Measurements from ENCODE around the gene SNN. TPM values are rescaled to one million over a fixed set of nuclear protein-coding genes. Genes with fewer than 3 reads are reported as not detected.

SNN gene
- total RNA-seq, 1 experiment from 2014 or later = 1.9 TPM

GRCh38 chr16:11621539-11621919 is 46.7 kb upstream of the SNN start:
- intact Hi-C loops (cut with micrococcal nuclease) = no loop called here
- Mint-ChIP-seq H3K4me1 (ENCODE audit: insufficient read depth, unreplicated experiment) (peaks cover 4% of the 10 kb centered on the region), H3K27ac (ENCODE audit: low read depth, unreplicated experiment) (no peak overlapping the region), H3K36me3 (ENCODE audit: insufficient read depth, unreplicated experiment) (peaks cover 7% of the 10 kb centered on the region), H3K9me3 (ENCODE audit: unreplicated experiment) (no peaks in the 10 kb centered on the region), H3K4me3 (ENCODE audit: unreplicated experiment) (no peak overlapping the region), H3K27me3 (ENCODE audit: insufficient read depth, unreplicated experiment) (no peaks in the 10 kb centered on the region)
- ChIA-PET POLR2A (interaction anchor here (0.6 to 1.4 kb wide), 3 partner anchors 8 to 71 kb away, joined by 3 to 4 read pairs (median 3); no protein-coding TSS in a partner anchor), CTCF (interaction anchor here (0.8 to 1.1 kb wide), 4 partner anchors 9 to 196 kb away, joined by 3 to 7 read pairs (median 3); no protein-coding TSS in a partner anchor)
- TF ChIP-seq CTCF (IDR thresholded peaks at IDR 0.05; ENCODE audit: unreplicated experiment) = no peak
- no TSS peak for BruUV-seq (replicated peaks)
- DNase-seq (ENCODE audit: unreplicated experiment) = no peak

GRCh38 chr16:11621920-11622651 is 46.2 kb upstream of the SNN start:
- CTCF ChIA-PET = interaction anchor here (0.8 to 1.1 kb wide), 4 partner anchors 8 to 196 kb away, joined by 3 to 7 read pairs (median 3); no protein-coding TSS in a partner anchor
- no peak overlapping the region for H3K27ac Mint-ChIP-seq (ENCODE audit: low read depth, unreplicated experiment)
- H3K4me3 Mint-ChIP-seq (ENCODE audit: unreplicated experiment) = no peak overlapping the region
- no peak for DNase-seq (ENCODE audit: unreplicated experiment)
- no TSS peak for BruUV-seq (replicated peaks)
- H3K27me3 Mint-ChIP-seq (ENCODE audit: insufficient read depth, unreplicated experiment) = no peaks in the 10 kb centered on the region
- peaks cover 7% of the 10 kb centered on the region for H3K36me3 Mint-ChIP-seq (ENCODE audit: insufficient read depth, unreplicated experiment)
- no peak for TF ChIP-seq CTCF (IDR thresholded peaks at IDR 0.05; ENCODE audit: unreplicated experiment)
- peaks cover 9% of the 10 kb centered on the region for H3K4me1 Mint-ChIP-seq (ENCODE audit: insufficient read depth, unreplicated experiment)
- H3K9me3 Mint-ChIP-seq (ENCODE audit: unreplicated experiment) = no peaks in the 10 kb centered on the region
- POLR2A ChIA-PET = interaction anchor here (0.9 to 1.4 kb wide), 2 partner anchors 9 to 37 kb away, joined by 3 read pairs; no protein-coding TSS in a partner anchor
- intact Hi-C loops (cut with micrococcal nuclease) = no loop called here

GRCh38 chr16:11624205-11624604 is 44.0 kb upstream of the SNN start:
- intact Hi-C loops (cut with micrococcal nuclease) = no loop called here
- no peak overlapping the region for H3K4me3 Mint-ChIP-seq (ENCODE audit: unreplicated experiment)
- H3K9me3 Mint-ChIP-seq (ENCODE audit: unreplicated experiment) = no peaks in the 10 kb centered on the region
- no peak for TF ChIP-seq CTCF (IDR thresholded peaks at IDR 0.05; ENCODE audit: unreplicated experiment)
- DNase-seq (ENCODE audit: unreplicated experiment) = no peak
- POLR2A ChIA-PET = no interaction called here
- H3K36me3 Mint-ChIP-seq (ENCODE audit: insufficient read depth, unreplicated experiment) = peaks cover 7% of the 10 kb centered on the region
- peaks cover 21% of the 10 kb centered on the region for H3K4me1 Mint-ChIP-seq (ENCODE audit: insufficient read depth, unreplicated experiment)
- no peaks in the 10 kb centered on the region for H3K27me3 Mint-ChIP-seq (ENCODE audit: insufficient read depth, unreplicated experiment)
- CTCF ChIA-PET = interaction anchor here (0.8 kb wide), 1 partner anchor 18 kb away, joined by 3 read pairs; no protein-coding TSS in a partner anchor
- BruUV-seq (replicated peaks) = no TSS peak
- H3K27ac Mint-ChIP-seq (ENCODE audit: low read depth, unreplicated experiment) = no peak overlapping the region

GRCh38 chr16:11624636-11625607 is 43.3 kb upstream of the SNN start:
- H3K36me3 Mint-ChIP-seq (ENCODE audit: insufficient read depth, unreplicated experiment) = peaks cover 7% of the 10 kb centered on the region
- POLR2A ChIA-PET = no interaction called here
- H3K4me1 Mint-ChIP-seq (ENCODE audit: insufficient read depth, unreplicated experiment) = peaks cover 23% of the 10 kb centered on the region
- H3K27me3 Mint-ChIP-seq (ENCODE audit: insufficient read depth, unreplicated experiment) = no peaks in the 10 kb centered on the region
- no peak for TF ChIP-seq CTCF (IDR thresholded peaks at IDR 0.05; ENCODE audit: unreplicated experiment)
- no TSS peak for BruUV-seq (replicated peaks)
- no peaks in the 10 kb centered on the region for H3K9me3 Mint-ChIP-seq (ENCODE audit: unreplicated experiment)
- intact Hi-C loops (cut with micrococcal nuclease) = loop anchor here (5.0 kb wide), 1 partner anchor 218 kb away; no protein-coding TSS in a partner anchor
- DNase-seq (ENCODE audit: unreplicated experiment) = no peak
- no peak overlapping the region for H3K4me3 Mint-ChIP-seq (ENCODE audit: unreplicated experiment)
- CTCF ChIA-PET = interaction anchor here (0.6 to 1.0 kb wide), 2 partner anchors 16 to 40 kb away, joined by 3 read pairs; no protein-coding TSS in a partner anchor
- H3K27ac Mint-ChIP-seq (ENCODE audit: low read depth, unreplicated experiment) = no peak overlapping the region
